Ishikawa (cell line): ENCODE data around the gene GATC.

Experiments used
- CEBPB ChIP-seq: IDR thresholded peaks from 2 replicates; pipeline ENCODE4 v1.6.1; 2012
- EP300 ChIP-seq: IDR thresholded peaks from 2 replicates; pipeline ENCODE4 v1.6.1; 2012; ENCODE audit warnings: borderline replicate concordance
- FOXM1 ChIP-seq: IDR thresholded peaks from 2 replicates; pipeline ENCODE4 v1.6.1; 2012; ENCODE audit warnings: low read depth, borderline replicate concordance
- MAX ChIP-seq: IDR thresholded peaks from 2 replicates; pipeline ENCODE4 v1.6.1; 2012
- RAD21 ChIP-seq: IDR thresholded peaks from 2 replicates; pipeline ENCODE4 v1.6.1; 2012; ENCODE audit warnings: low read depth
- REST ChIP-seq: IDR thresholded peaks from 2 replicates; pipeline ENCODE4 v1.6.1; 2012; ENCODE audit warnings: low read depth, mild to moderate bottlenecking
- TAF1 ChIP-seq: IDR thresholded peaks from 2 replicates; pipeline ENCODE4 v1.6.1; 2012; ENCODE audit warnings: low read depth, mild to moderate bottlenecking
- TEAD4 ChIP-seq: IDR thresholded peaks from 2 replicates; pipeline ENCODE4 v1.6.1; 2012
- USF1 ChIP-seq: IDR thresholded peaks from 2 replicates; pipeline ENCODE4 v1.6.1; 2012
- YY1 ChIP-seq: IDR thresholded peaks from 2 replicates; pipeline ENCODE4 v1.6.1; 2012; ENCODE audit warnings: low read depth
- ZBTB7A ChIP-seq: IDR thresholded peaks from 2 replicates; pipeline ENCODE4 v1.6.1; 2012; ENCODE audit warnings: low read depth

- TF ChIP-seq CEBPB (no peak), FOXM1 (no peak), TEAD4 (no peak), REST (no peak), ZBTB7A (no peak), TAF1 (no peak), MAX (no peak), YY1 (no peak), EP300 (no peak), USF1 (no peak), RAD21 (no peak)
Observed at GRCh38 chr12:120438495-120439198, 7.6 kb upstream of the GATC start.
